OCI-LY7 (cell line): Measurements from ENCODE around the gene GPATCH2.

Experiments used
- EZH2phosphoT487 ChIP-seq: fragments of 200-600 bp; sonication (generic); IDR thresholded peaks from 2 replicates; pipeline ENCODE4 v1.6.1; 2018; ENCODE audit warnings: low read depth, borderline replicate concordance, mild to moderate bottlenecking, mixed run types, antibody characterized with exemption, low read length, moderate library complexity, mixed read lengths
- TF ChIP-seq, protein P1 (sequence below): fragments of 200-600 bp; sonication (generic); conservative IDR thresholded peaks from 2 replicates; pipeline ENCODE4 v1.5.1; 2014; ENCODE audit warnings: mild to moderate bottlenecking, antibody characterized with exemption, low read length, moderate library complexity, mixed read lengths

DNA sequence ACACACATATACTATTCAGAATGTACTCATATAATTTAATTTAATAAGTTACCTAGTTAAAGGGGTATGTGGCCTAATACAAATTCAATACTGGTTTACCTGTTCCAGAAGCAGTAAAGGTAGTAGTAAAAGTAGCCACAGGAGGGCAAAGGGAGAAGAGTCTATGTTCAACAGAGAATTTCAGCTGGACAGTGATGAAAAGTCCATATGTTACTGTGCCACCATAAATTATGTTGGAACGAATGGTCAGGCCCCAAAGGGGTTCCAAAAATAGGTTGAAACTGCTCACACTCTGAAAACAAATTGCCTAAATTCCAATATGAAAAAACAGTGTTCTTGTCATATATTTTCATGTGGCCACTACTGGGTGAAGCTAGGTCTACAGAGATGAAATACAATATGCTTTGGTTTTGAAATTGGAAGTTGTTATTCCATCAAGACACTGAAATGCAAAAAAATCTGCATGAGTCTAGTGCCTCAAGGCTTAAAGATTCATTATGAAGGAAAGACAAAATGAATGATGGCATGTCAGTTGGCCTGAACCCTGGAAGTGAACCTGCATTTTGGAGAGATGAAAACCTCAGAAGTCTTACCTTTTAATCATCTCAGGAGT, 78.4 kb downstream of the GPATCH2 start:
- TF ChIP-seq, protein P1, sequence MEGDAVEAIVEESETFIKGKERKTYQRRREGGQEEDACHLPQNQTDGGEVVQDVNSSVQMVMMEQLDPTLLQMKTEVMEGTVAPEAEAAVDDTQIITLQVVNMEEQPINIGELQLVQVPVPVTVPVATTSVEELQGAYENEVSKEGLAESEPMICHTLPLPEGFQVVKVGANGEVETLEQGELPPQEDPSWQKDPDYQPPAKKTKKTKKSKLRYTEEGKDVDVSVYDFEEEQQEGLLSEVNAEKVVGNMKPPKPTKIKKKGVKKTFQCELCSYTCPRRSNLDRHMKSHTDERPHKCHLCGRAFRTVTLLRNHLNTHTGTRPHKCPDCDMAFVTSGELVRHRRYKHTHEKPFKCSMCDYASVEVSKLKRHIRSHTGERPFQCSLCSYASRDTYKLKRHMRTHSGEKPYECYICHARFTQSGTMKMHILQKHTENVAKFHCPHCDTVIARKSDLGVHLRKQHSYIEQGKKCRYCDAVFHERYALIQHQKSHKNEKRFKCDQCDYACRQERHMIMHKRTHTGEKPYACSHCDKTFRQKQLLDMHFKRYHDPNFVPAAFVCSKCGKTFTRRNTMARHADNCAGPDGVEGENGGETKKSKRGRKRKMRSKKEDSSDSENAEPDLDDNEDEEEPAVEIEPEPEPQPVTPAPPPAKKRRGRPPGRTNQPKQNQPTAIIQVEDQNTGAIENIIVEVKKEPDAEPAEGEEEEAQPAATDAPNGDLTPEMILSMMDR, result no peak
- no peak for TF ChIP-seq EZH2phosphoT487
